ENCODE data around the gene SLC7A6OS. TPM values are rescaled to one million over a fixed set of nuclear protein-coding genes. Genes with fewer than 3 reads are reported as not detected.

Gene SLC7A6OS
- total RNA-seq, 2 experiments from 2014 or later, result 28.6 to 33.4 TPM

GRCh38 chr16:68297908-68298307 is 12.8 kb downstream of the SLC7A6OS start:
- Histone ChIP-seq H3K4me3 (ENCODE audit: low read depth, low read length, poor library complexity, severe bottlenecking) (no peak overlapping the region), H3K36me3 (ENCODE audit: insufficient read depth, low read length) (peaks cover 100% of the 10 kb centered on the region), H3K4me1 (ENCODE audit: insufficient read depth, low read length, poor library complexity, severe bottlenecking) (no peaks in the 10 kb centered on the region), H3K79me2 (ENCODE audit: insufficient read depth, low read depth, low read length) (no peaks in the 10 kb centered on the region), H4K20me1 (ENCODE audit: insufficient read depth, low read length) (peaks cover 6% of the 10 kb centered on the region; the same call in 1 of the 2 replicates), H3K9me3 (ENCODE audit: low read length) (no peaks in the 10 kb centered on the region), H3K27ac (ENCODE audit: low read depth, low read length, poor library complexity, severe bottlenecking) (no peak overlapping the region), H3K9me2 (ENCODE audit: insufficient read depth, low read length) (no peaks in the 10 kb centered on the region), H3K4me2 (ENCODE audit: low read length) (no peak overlapping the region), H2AFZ (ENCODE audit: low read length) (no peak overlapping the region)
- DNase-seq (ENCODE audit: low spot score), result no peak
- TF ChIP-seq EZH2phosphoT487 (IDR thresholded peaks at IDR 0.05; ENCODE audit: borderline replicate concordance, low read depth, low read length) (no peak), CTCF (conservative IDR thresholded peaks at IDR 0.05; ENCODE audit: low read length) (no peak)
- POLR2A ChIA-PET, result interaction anchor here (1.0 to 4.4 kb wide), 2 partner anchors 8 to 13 kb away, joined by 3 to 16 read pairs; partner anchors contain the start of genes PRMT7 and SLC7A6OS
- intact Hi-C loops (cut with micrococcal nuclease; ENCODE audit: unreplicated experiment), result no loop called here
- CTCF ChIA-PET (ENCODE audit: unreplicated experiment), result no interaction called here
- BruUV-seq (replicated peaks), result TSS peak; percentile 61

GRCh38 chr16:68296693-68297092 is 14.1 kb downstream of the SLC7A6OS start:
- Histone ChIP-seq H3K9me3 (ENCODE audit: low read length) (no peaks in the 10 kb centered on the region), H3K4me1 (ENCODE audit: insufficient read depth, low read length, poor library complexity, severe bottlenecking) (peaks cover 6% of the 10 kb centered on the region), H3K27ac (ENCODE audit: low read depth, low read length, poor library complexity, severe bottlenecking) (no peak overlapping the region), H3K4me2 (ENCODE audit: low read length) (no peak overlapping the region), H3K9me2 (ENCODE audit: insufficient read depth, low read length) (no peaks in the 10 kb centered on the region), H2AFZ (ENCODE audit: low read length) (no peak overlapping the region), H4K20me1 (ENCODE audit: insufficient read depth, low read length) (peaks cover 6% of the 10 kb centered on the region; the same call in 1 of the 2 replicates), H3K4me3 (ENCODE audit: low read depth, low read length, poor library complexity, severe bottlenecking) (no peak overlapping the region), H3K36me3 (ENCODE audit: insufficient read depth, low read length) (peaks cover 100% of the 10 kb centered on the region), H3K79me2 (ENCODE audit: insufficient read depth, low read depth, low read length) (no peaks in the 10 kb centered on the region)
- no peak for DNase-seq (ENCODE audit: low spot score)
- intact Hi-C loops (cut with micrococcal nuclease; ENCODE audit: unreplicated experiment), result no loop called here
- no TSS peak for BruUV-seq (replicated peaks)
- POLR2A ChIA-PET, result interaction anchor here (0.5 to 1.3 kb wide), 6 partner anchors 9 to 1147 kb away, joined by 3 to 5 read pairs (median 3); no protein-coding TSS in a partner anchor
- CTCF ChIA-PET (ENCODE audit: unreplicated experiment), result interaction anchor here (0.6 kb wide), 1 partner anchor 698 kb away, joined by 7 read pairs; no protein-coding TSS in a partner anchor
- no peak for TF ChIP-seq EZH2phosphoT487 (IDR thresholded peaks at IDR 0.05; ENCODE audit: borderline replicate concordance, low read depth, low read length)
- TF ChIP-seq CTCF (conservative IDR thresholded peaks at IDR 0.05; ENCODE audit: low read length), result no peak

- TF ChIP-seq EZH2phosphoT487 (IDR thresholded peaks at IDR 0.05; ENCODE audit: borderline replicate concordance, low read depth, low read length), result no peak
- TF ChIP-seq CTCF (conservative IDR thresholded peaks at IDR 0.05; ENCODE audit: low read length), result no peak
- Histone ChIP-seq H3K9me2 (ENCODE audit: insufficient read depth, low read length) (no peaks in the 10 kb centered on the region), H2AFZ (ENCODE audit: low read length) (no peak overlapping the region), H4K20me1 (ENCODE audit: insufficient read depth, low read length) (peaks cover 6% of the 10 kb centered on the region; the same call in 1 of the 2 replicates), H3K4me3 (ENCODE audit: low read depth, low read length, poor library complexity, severe bottlenecking) (no peak overlapping the region), H3K36me3 (ENCODE audit: insufficient read depth, low read length) (peaks cover 100% of the 10 kb centered on the region), H3K4me2 (ENCODE audit: low read length) (no peak overlapping the region), H3K4me1 (ENCODE audit: insufficient read depth, low read length, poor library complexity, severe bottlenecking) (peaks cover 10% of the 10 kb centered on the region), H3K27ac (ENCODE audit: low read depth, low read length, poor library complexity, severe bottlenecking) (no peak overlapping the region), H3K9me3 (ENCODE audit: low read length) (no peaks in the 10 kb centered on the region), H3K79me2 (ENCODE audit: insufficient read depth, low read depth, low read length) (no peaks in the 10 kb centered on the region)
- POLR2A ChIA-PET, result interaction anchor here (0.5 to 1.3 kb wide), 5 partner anchors 8 to 1148 kb away, joined by 3 to 5 read pairs (median 3); no protein-coding TSS in a partner anchor
- DNase-seq (ENCODE audit: low spot score), result no peak
- intact Hi-C loops (cut with micrococcal nuclease; ENCODE audit: unreplicated experiment), result no loop called here
- BruUV-seq (replicated peaks), result no TSS peak
- CTCF ChIA-PET (ENCODE audit: unreplicated experiment), result no interaction called here
Measured at GRCh38 chr16:68296291-68296690, 14.5 kb downstream of the SLC7A6OS start.

All from OCI-LY7 (cell line).